Activated CD8-positive, alpha-beta memory T cell treated with anti-CD3 and anti-CD28 coated beads, Interleukin-2, amount 50 U/mL, for 1 hour (primary cell): ENCODE data around the gene RAD9A.

Experiments
- DNase-seq: peaks from one replicate; pipeline ENCODE4 v3.0.0-alpha.2; 2020; ENCODE audit errors: extremely low read depth

The RAD9A gene

DNA sequence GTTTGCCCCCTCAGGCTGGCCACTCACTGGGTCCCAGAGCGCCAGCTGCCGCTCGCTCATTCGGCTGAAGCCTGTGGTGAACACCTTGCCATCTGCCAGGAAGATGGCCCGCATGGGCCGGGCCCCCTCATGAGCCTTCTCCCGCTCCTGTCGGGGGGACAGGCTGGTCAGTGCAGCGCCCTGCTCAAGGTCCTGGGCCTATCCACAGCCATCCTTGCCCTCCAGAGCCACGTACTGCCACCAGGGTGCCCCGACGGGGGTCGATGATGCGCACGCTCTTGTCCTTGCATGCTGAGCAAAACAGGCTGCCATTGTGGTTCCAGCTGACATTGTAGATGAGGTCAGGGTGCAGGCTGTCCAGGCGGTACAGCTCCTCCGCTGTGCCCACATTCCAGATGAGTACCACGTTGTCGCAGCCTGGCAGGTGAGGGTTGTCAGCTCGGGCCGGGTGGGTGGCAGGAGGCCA lies 49.3 kb downstream of the RAD9A start:
- no peak for DNase-seq

DNA sequence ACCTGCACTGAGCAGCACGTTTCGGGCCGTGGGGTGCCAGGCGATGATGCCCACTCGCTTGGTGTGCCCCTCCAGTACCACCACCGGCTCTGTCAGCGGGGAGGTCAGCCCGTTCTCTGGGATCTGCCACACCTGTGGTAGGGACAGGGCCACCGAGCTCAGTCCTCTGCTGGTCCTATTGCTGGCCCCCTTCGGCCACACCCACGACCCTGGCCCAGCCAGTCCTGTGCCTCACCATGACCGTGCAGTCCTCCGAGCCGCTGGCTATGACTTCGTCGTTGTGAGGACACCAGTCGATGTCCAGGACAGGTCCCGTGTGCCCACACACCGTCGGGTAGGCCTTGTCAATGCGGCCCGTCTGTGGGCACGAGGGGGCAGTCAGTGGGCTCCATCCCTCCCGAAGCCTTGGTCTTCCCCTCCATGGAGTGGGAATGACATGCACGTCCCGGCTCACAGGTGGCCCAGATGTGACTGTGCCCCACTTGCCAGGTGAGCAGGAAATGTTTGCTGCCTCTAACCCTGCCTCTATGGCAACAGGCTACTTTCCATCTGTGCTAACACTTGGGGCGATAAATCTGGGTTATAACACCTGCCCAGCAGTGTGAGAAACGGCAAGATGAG lies 50.1 kb downstream of the RAD9A start:
- no peak for DNase-seq

DNA sequence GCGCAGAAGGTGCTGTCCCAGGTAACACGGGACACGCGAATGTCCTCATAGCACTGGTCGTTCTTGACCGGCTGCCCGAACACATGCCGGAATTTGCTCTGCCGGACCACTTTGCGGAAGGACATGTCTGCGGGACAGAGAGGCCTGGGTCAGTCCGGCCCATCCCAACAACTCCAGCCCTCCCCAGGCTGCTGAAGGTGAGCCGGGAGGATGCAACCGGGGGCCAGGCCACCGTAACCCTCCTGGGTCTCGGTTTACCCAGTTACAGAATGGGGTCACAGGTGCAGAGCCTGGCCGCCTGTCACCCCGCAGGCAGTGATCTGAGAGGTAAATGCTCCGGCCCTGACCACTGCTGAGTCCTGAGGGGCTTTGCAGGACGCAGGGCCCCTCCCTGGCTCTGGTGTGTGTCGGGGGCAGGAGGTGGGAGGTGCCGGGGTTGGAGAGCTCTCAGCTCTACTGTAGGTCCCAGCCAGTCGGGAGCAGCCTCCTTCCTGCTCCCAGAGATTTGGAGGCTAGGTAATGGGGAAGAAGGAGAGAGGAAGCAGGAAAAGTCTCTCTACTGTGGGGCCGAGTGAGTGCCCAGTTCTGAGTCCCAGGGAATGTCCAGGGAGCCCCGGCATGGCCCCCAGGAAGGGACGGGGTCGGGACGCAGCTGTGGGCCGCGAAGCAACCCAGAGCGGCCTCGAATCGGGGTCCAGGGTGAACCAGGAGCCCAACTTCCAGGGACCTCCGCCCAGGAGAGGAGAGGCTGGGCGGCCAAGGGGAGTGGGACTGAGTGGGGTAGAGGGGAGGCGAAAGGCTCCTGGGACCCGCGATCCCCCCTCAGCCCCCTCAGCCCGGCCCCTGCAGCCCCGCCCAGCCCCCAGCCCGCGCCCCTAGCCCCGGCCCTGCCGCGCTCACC lies 51.0 kb downstream of the RAD9A start:
- DNase-seq = no peak

DNA sequence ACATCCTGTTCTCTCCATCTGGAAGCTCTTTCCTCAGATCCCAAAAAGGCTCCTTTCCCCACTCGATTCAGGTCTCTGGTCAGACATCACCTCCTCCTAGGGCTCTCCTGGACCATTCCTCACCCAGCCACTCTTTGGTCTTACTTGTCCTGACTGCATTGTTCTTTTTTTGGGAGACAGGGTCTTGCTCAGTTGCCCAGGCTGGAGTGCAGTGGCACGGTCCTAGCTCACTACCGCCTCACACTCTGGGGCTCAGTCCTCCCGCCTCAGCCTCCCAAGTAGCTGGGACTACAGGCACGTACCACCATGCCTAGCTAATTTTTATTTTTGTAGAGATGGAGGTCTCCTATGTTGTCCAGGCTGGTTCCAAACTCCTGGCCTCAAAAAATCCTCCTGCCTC lies 53.7 kb downstream of the RAD9A start:
- no peak for DNase-seq
